Sigmoid colon (tissue), 4 donors: ENCODE measurements around the gene ADAMTS2.

ENCODE experiments used
- EP300 ChIP-seq, 4 donors: sonication (generic); formaldehyde crosslinking; IDR thresholded peaks; one replicate each; pipeline ENCODE4 v1.6.1; 2017; ENCODE audit warnings: antibody characterized with exemption in 4 of 4
- TF ChIP-seq, protein P1 (sequence below), 4 experiments: fragments of 450-650 bp in 3 of 4; fragments of 200-600 bp in 1 of 4; IDR thresholded peaks; one replicate each; pipeline ENCODE4 v1.5.1; 2016 to 2019; ENCODE audit warnings: antibody characterized with exemption in 4 of 4, mild to moderate bottlenecking in 3 of 4, moderate library complexity in 2 of 4

DNA sequence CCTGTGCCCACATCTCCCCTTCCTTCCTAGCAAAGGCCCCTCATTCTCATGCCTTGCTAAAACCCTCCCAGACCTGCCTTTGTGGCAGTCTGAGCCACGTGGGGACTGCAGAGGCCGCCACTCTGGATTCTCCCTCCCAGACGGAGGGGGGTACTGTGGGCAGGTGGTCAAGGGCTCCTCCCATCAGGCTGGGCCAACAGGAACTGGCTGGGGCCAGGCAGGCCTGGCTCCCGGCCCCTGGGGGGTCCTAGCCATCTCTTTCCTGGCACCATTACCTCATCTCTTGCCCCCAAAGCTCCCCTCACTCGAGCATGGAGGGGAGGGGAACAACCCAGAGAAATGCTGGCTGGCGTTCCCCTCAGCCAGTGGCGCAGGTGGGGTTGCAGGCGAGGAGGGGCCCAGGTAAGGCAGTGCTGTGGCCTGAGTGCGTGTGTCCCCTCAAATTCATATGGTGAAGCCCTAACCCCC, 196.5 kb downstream of the ADAMTS2 start:
- TF ChIP-seq, protein P1, sequence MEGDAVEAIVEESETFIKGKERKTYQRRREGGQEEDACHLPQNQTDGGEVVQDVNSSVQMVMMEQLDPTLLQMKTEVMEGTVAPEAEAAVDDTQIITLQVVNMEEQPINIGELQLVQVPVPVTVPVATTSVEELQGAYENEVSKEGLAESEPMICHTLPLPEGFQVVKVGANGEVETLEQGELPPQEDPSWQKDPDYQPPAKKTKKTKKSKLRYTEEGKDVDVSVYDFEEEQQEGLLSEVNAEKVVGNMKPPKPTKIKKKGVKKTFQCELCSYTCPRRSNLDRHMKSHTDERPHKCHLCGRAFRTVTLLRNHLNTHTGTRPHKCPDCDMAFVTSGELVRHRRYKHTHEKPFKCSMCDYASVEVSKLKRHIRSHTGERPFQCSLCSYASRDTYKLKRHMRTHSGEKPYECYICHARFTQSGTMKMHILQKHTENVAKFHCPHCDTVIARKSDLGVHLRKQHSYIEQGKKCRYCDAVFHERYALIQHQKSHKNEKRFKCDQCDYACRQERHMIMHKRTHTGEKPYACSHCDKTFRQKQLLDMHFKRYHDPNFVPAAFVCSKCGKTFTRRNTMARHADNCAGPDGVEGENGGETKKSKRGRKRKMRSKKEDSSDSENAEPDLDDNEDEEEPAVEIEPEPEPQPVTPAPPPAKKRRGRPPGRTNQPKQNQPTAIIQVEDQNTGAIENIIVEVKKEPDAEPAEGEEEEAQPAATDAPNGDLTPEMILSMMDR (IDR thresholded peaks at IDR 0.05), result no peak
- TF ChIP-seq EP300 (IDR thresholded peaks at IDR 0.05), result no peak
